Esophagus muscularis mucosa (tissue), 3 donors: ENCODE results near the gene IFT22.
"Not testable (repeated sequence)": the region's sequence is repeated elsewhere in the genome, so short reads cannot be mapped to it uniquely, and the experiment has no call there.

Experiments used
- EP300 ChIP-seq: sonication (generic); formaldehyde crosslinking; IDR thresholded peaks from one replicate; pipeline ENCODE4 v1.6.1; 2017; ENCODE audit warnings: antibody characterized with exemption
- POLR2A ChIP-seq: fragments of 450-650 bp; IDR thresholded peaks from one replicate; pipeline ENCODE4 v1.6.1; 2017; ENCODE audit warnings: antibody characterized with exemption, moderate library complexity, mild to moderate bottlenecking, low read depth
- POLR2AphosphoS5 ChIP-seq, 2 donors: sonication (generic); formaldehyde crosslinking; IDR thresholded peaks; one replicate each; pipeline ENCODE4 v1.6.1; 2017; ENCODE audit warnings: antibody characterized with exemption in 2 of 2

DNA sequence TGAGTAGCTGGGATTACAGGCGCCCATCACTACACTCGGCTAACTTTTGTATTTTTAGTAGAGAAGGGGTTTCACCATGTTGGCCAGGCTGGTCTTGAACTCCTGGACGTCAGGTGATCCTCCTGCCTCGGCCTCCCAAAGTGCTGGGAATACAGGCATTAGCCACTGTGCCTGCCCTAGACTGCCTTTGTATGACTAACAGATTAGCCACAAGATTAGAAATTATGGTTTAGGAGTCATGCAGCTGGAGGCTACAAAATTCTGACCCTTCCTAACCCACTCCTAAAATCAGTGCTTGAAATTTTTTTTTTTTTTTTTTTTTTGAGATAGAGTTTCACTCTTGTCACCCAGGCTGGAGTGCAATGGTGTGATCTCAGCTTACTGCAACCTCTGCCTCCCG lies 29.0 kb downstream of the IFT22 start:
- not testable (repeated sequence) for TF ChIP-seq EP300; POLR2AphosphoS5 (IDR thresholded peaks at IDR 0.05); POLR2A
